NCI-H345 (cell line): ENCODE measurements around the gene MRGPRE.

Source experiments
- DNase-seq: peaks from one replicate; lab custom pipeline; 2025; lab: John Stamatoyannopoulos, UW

The MRGPRE gene

DNA sequence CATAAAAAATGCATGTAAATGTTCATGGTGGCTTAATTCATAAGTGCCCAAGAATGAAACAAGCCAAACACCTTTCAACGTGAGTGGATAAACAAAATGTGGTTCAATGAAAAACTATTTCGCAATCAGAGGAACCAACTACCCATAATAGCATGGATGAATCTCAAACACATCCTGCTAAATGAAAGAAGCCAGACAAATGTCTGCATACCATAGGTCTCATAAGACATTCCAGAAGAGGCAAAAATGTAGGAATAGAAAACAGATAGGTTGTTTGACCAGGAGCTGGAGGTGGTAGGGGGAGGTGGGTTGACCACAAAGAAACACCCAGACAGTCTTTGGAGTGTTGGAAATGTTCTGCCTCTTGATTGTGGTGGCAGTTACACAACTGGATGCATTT is 53.9 kb downstream of the MRGPRE start:
- DNase-seq: no peak

- no peak for DNase-seq
Observed at GRCh38 chr11:3177931-3178330, 54.3 kb downstream of the MRGPRE start.
